Colonic mucosa (tissue), 4 donors: ENCODE data around the gene SLC24A3. TPM values are rescaled to one million over a fixed set of nuclear protein-coding genes. Genes with fewer than 3 reads are reported as not detected.

Experiments used
- DNase-seq: peaks from one replicate; pipeline ENCODE4 v3.0.0-alpha.2; 2020
- H3K27ac ChIP-seq: fragments of 200-600 bp; one replicate; pipeline ENCODE4 v1.8.0; 2021
- H3K27me3 ChIP-seq: fragments of 200-600 bp; one replicate; pipeline ENCODE4 v1.8.0; 2021
- H3K36me3 ChIP-seq: fragments of 200-600 bp; one replicate; pipeline ENCODE4 v1.8.0; 2021
- H3K4me1 ChIP-seq: fragments of 200-600 bp; one replicate; pipeline ENCODE4 v1.8.0; 2021; ENCODE audit warnings: mild to moderate bottlenecking
- H3K4me3 ChIP-seq: fragments of 200-600 bp; one replicate; pipeline ENCODE4 v1.8.0; 2021
- H3K9ac ChIP-seq, 2 donors: one replicate each; pipeline ENCODE4 v1.7.0; 2013; ENCODE audit warnings: control low read depth in 2 of 2, low read depth in 2 of 2, low read length in 2 of 2
- H3K9me3 ChIP-seq: fragments of 200-600 bp; one replicate; pipeline ENCODE4 v1.8.0; 2021
- intact Hi-C: fragments of 100-400 bp; cut with DNase I; formaldehyde crosslinking; loops from one replicate; pipeline ENCODE4 v1.14.1; 2022
- total RNA-seq, 2 donors: library from RNA; stranded (reverse); fragmentation: NEBNext Ultra II Directional in 1 of 2; extraction: Animal tissue kit (Norgen Biotek cat#: 25700) in 1 of 2; gene quantifications; one replicate each; pipeline ENCODE4 v1.2.1, GENCODE V29; 2021
- TF ChIP-seq, protein P1 (sequence below): fragments of 200-600 bp; IDR thresholded peaks from one replicate; pipeline ENCODE4 v1.8.0; 2022; ENCODE audit warnings: antibody characterized with exemption, mild to moderate bottlenecking
- donor health status: healthy.
- donor health status: DM: no; HTN: no; CAD: no.
- donor health status: DM: no; HTN: no; CAD: no.

SLC24A3 gene
- total RNA-seq, 2 donors from 2014 or later = 3.6 to 6.6 TPM

DNA sequence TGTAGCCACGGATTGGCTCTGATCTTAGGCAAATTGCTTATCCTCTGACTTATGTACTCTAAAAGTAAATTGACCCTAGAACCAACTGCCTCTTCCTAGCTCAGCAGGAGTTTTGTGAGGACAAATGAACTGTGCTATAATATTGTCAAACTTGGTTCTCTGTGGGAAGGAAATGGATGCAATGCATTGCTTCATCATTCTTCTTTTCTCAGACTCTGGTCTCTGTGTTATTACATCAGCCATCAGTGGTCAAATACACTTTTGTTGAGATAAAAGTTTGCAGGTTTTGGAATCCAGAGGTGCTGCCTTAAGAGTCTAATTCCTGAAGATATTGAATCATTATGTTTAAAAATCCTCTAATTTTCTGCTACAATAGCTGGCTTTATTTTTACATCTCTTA is 64.9 kb downstream of the SLC24A3 start:
- no peak overlapping the region for H3K4me3 ChIP-seq
- DNase-seq = no peak
- TF ChIP-seq, protein P1, sequence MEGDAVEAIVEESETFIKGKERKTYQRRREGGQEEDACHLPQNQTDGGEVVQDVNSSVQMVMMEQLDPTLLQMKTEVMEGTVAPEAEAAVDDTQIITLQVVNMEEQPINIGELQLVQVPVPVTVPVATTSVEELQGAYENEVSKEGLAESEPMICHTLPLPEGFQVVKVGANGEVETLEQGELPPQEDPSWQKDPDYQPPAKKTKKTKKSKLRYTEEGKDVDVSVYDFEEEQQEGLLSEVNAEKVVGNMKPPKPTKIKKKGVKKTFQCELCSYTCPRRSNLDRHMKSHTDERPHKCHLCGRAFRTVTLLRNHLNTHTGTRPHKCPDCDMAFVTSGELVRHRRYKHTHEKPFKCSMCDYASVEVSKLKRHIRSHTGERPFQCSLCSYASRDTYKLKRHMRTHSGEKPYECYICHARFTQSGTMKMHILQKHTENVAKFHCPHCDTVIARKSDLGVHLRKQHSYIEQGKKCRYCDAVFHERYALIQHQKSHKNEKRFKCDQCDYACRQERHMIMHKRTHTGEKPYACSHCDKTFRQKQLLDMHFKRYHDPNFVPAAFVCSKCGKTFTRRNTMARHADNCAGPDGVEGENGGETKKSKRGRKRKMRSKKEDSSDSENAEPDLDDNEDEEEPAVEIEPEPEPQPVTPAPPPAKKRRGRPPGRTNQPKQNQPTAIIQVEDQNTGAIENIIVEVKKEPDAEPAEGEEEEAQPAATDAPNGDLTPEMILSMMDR = no peak
- H3K4me1 ChIP-seq = peaks cover 4% of the 10 kb centered on the region
- H3K36me3 ChIP-seq = no peaks in the 10 kb centered on the region
- intact Hi-C loops = no loop called here
- no peak overlapping the region for H3K9ac ChIP-seq
- H3K9me3 ChIP-seq = no peaks in the 10 kb centered on the region
- H3K27ac ChIP-seq = no peak overlapping the region
- H3K27me3 ChIP-seq = no peaks in the 10 kb centered on the region

GRCh38 chr20:19283490-19284025 is 71.1 kb downstream of the SLC24A3 start:
- no peak overlapping the region for H3K9ac ChIP-seq
- intact Hi-C loops = no loop called here
- no peak overlapping the region for H3K27ac ChIP-seq
- no peaks in the 10 kb centered on the region for H3K9me3 ChIP-seq
- DNase-seq = no peak
- no peaks in the 10 kb centered on the region for H3K36me3 ChIP-seq
- TF ChIP-seq, protein P1 = no peak
- no peaks in the 10 kb centered on the region for H3K27me3 ChIP-seq
- no peaks in the 10 kb centered on the region for H3K4me1 ChIP-seq
- no peak overlapping the region for H3K4me3 ChIP-seq

DNA sequence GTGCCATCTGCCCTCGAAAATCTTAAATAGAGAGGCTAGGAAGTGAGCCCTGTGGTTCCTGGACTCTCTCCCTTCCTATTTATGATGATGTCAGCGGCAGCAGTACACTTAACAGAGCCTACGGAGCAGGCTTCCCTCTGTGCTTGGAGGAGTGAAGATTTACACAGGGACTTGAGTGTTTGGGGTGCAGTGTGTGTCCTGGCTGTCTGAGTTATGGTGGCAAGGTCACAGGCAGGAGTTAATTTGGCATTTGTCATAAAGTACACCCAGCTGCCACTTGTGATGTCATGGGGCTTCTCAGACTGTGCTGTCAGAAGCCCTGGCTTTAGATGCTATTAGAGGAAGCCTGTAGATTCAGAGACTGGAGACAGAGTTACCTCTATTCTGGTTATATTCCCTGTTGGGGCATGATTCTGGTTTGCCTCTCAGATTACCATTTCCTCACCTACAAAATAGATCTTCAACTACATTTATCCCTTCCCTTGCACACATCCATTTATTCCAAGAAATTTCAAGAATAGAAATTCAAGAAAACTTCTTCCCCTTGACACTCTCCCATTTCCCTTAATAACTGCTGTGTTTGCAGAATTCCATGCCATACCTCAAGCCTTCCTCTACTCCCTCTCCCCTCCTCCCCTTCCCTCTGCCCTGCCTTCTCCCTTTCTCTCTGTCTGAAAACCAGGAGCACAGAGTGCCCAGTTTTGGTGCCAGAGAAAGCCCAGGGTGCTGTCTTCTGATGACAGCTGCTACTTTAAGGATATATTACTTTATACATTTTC is 72.1 kb downstream of the SLC24A3 start:
- Histone ChIP-seq H3K36me3 (no peaks in the 10 kb centered on the region), H3K9ac (no peak overlapping the region), H3K27ac (no peak overlapping the region), H3K27me3 (no peaks in the 10 kb centered on the region), H3K4me1 (no peaks in the 10 kb centered on the region), H3K9me3 (no peaks in the 10 kb centered on the region), H3K4me3 (no peak overlapping the region)
- DNase-seq = no peak
- TF ChIP-seq, protein P1 = no peak
- intact Hi-C loops = no loop called here

- H3K27ac ChIP-seq = no peak overlapping the region
- no peak overlapping the region for H3K9ac ChIP-seq
- intact Hi-C loops = no loop called here
- H3K4me1 ChIP-seq = no peaks in the 10 kb centered on the region
- H3K4me3 ChIP-seq = no peak overlapping the region
- H3K36me3 ChIP-seq = no peaks in the 10 kb centered on the region
- no peaks in the 10 kb centered on the region for H3K9me3 ChIP-seq
- TF ChIP-seq, protein P1 = no peak
- no peak for DNase-seq
- H3K27me3 ChIP-seq = no peaks in the 10 kb centered on the region
These were observed 73.0 kb downstream of the SLC24A3 start for GRCh38 chr20:19285436-19285835.

GRCh38 chr20:19288061-19288460 is 75.6 kb downstream of the SLC24A3 start:
- DNase-seq = no peak
- intact Hi-C loops = no loop called here
- TF ChIP-seq, protein P1 = no peak
- H3K9ac ChIP-seq = no peak overlapping the region
- H3K36me3 ChIP-seq = no peaks in the 10 kb centered on the region
- H3K4me1 ChIP-seq = no peaks in the 10 kb centered on the region
- no peak overlapping the region for H3K4me3 ChIP-seq
- no peaks in the 10 kb centered on the region for H3K9me3 ChIP-seq
- H3K27me3 ChIP-seq = no peaks in the 10 kb centered on the region
- H3K27ac ChIP-seq = no peak overlapping the region
